HG03045 (cell line): Measurements from ENCODE around the gene PRRT3.
"Not testable (repeated sequence)": the region's sequence is repeated elsewhere in the genome, so short reads cannot be mapped to it uniquely, and the experiment has no call there.

ENCODE experiments used
- ATAC-seq: cut with Tn5 transposase; IDR thresholded peaks from one replicate; pipeline ENCODE4 v1.9.1; 2021; ENCODE audit warnings: mild to moderate bottlenecking, moderate library complexity; ENCODE audit not compliant: unreplicated experiment

Gene PRRT3

GRCh38 chr3:9899289-9899791 lies 52.9 kb downstream of the PRRT3 start:
- ATAC-seq: no peak

GRCh38 chr3:9898467-9899241 lies 53.6 kb downstream of the PRRT3 start:
- ATAC-seq: no peak

GRCh38 chr3:9897408-9898372 lies 54.5 kb downstream of the PRRT3 start:
- no peak for ATAC-seq

GRCh38 chr3:9896755-9897407 lies 55.3 kb downstream of the PRRT3 start:
- not testable (repeated sequence) for ATAC-seq

GRCh38 chr3:9895715-9896114 lies 56.5 kb downstream of the PRRT3 start:
- ATAC-seq: not testable (repeated sequence)
